ENCODE results near the gene PRIM1. TPM values are rescaled to one million over a fixed set of nuclear protein-coding genes. Genes with fewer than 3 reads are reported as not detected.

PRIM1 gene
- total and polyA plus RNA-seq, 2 of the 4 experiments (the other 2 are of a cell fraction), result 8.6 to 12.0 TPM

- CTCF ChIA-PET, result no interaction called here
- H2BK15ac ChIP-seq (ENCODE audit: low read depth, low read length), result no peak overlapping the region
Measured at GRCh38 chr12:56719056-56719455, 33.1 kb downstream of the PRIM1 start.

More at GRCh38 chr12:56719056-56719455, 33.1 kb downstream of the PRIM1 start:
- Histone ChIP-seq H3K18ac (ENCODE audit: low read depth, low read length) (no peak overlapping the region), H3K4ac (ENCODE audit: low read depth, low read length) (no peak overlapping the region), H3K4me1 (ENCODE audit: control insufficient read depth, insufficient read depth, low read length) (peaks cover 15% of the 10 kb centered on the region), H3K9ac (ENCODE audit: low read depth, low read length) (no peak overlapping the region), H3K27ac (ENCODE audit: insufficient read depth, low read length) (no peak overlapping the region), H3K36me3 (ENCODE audit: control insufficient read depth, insufficient read depth, low read length) (peaks cover 49% of the 10 kb centered on the region), H2BK120ac (ENCODE audit: low read depth, low read length) (no peak overlapping the region), H4K20me1 (ENCODE audit: insufficient read depth, low read length) (peaks cover 95% of the 10 kb centered on the region), H3K9me3 (ENCODE audit: control insufficient read depth, insufficient read depth, low read length) (no peaks in the 10 kb centered on the region), H3K27me3 (ENCODE audit: control insufficient read depth, insufficient read depth, low read length) (no peaks in the 10 kb centered on the region), H2AK5ac (ENCODE audit: low read depth, low read length) (no peak overlapping the region), H3K14ac (replicated peaks; ENCODE audit: low read depth, low read length) (no peak overlapping the region; the same call in 1 of the 2 replicates), H3K4me3 (ENCODE audit: insufficient read depth, low read depth, low read length) (no peak overlapping the region), H2BK20ac (ENCODE audit: low read depth, low read length) (no peak overlapping the region), H2AK9ac (replicated peaks; ENCODE audit: low read depth, low read length, poor library complexity) (no peak overlapping the region), H4K91ac (ENCODE audit: insufficient read depth, low read depth, low read length) (no peak overlapping the region), H2AFZ (replicated peaks; ENCODE audit: low read length, poor library complexity) (no peak overlapping the region), H3K23ac (ENCODE audit: low read depth, low read length) (no peak overlapping the region), H2BK5ac (ENCODE audit: low read depth, low read length, poor library complexity, severe bottlenecking) (no peak overlapping the region), H3K56ac (ENCODE audit: extremely low read depth, insufficient read depth, low read length) (no peak overlapping the region), H4K5ac (ENCODE audit: low read depth, low read length) (no peak overlapping the region), H3K9me1 (ENCODE audit: insufficient read depth, low read length) (peaks cover 44% of the 10 kb centered on the region), H3K79me1 (ENCODE audit: low read depth in 1 of 2, low read length in 2 of 2) (peaks cover 12 to 79% of the 10 kb centered on the region in 2 experiments), H3K4me2 (ENCODE audit: low read depth, low read length) (no peak overlapping the region), H4K8ac (ENCODE audit: low read depth in 2 of 2, low read length in 2 of 2) (no peak overlapping the region)
- TF ChIP-seq NFE2L2 (IDR thresholded peaks at IDR 0.05; ENCODE audit: low read depth, low read length) (no peak), SMC3 (IDR thresholded peaks at IDR 0.05; ENCODE audit: low read depth, low read length) (no peak), FOS (IDR thresholded peaks at IDR 0.05; ENCODE audit: low read depth, low read length) (no peak), RFX5 (IDR thresholded peaks at IDR 0.05; ENCODE audit: low read depth, low read length) (no peak), CEBPB (IDR thresholded peaks at IDR 0.05; ENCODE audit: low read depth, low read length) (no peak), BHLHE40 (IDR thresholded peaks at IDR 0.05; ENCODE audit: low read depth, low read length) (no peak), RCOR1 (IDR thresholded peaks at IDR 0.05; ENCODE audit: insufficient replicate concordance, low read length) (no peak), RAD21 (IDR thresholded peaks at IDR 0.05; ENCODE audit: low read length) (no peak), USF2 (IDR thresholded peaks at IDR 0.05; ENCODE audit: low read depth, low read length) (no peak)
- intact Hi-C loops (cut with micrococcal nuclease), result no loop called here
- DNase-seq (no peak), ATAC-seq (ENCODE audit: low read depth) (no peak)
- in situ Hi-C loops (cut with MboI; ENCODE audit: low sequenced_read_pairs), result no loop called here
- POLR2A ChIA-PET (ENCODE audit: unreplicated experiment), result interaction anchor here (0.5 kb wide), 1 partner anchor 38 kb away, joined by 5 read pairs; no protein-coding TSS in a partner anchor
- no TSS peak for BruUV-seq (replicated peaks)
- dilution Hi-C loops (cut with HindIII; ENCODE audit: low sequenced_read_pairs, unreplicated experiment), result no loop called here

Measured in IMR-90 (cell line).